Right hindlimb (tissue), 1 donor: Measurements from ENCODE around the gene WWTR1.

Experiments
- DNase-seq: peaks from one replicate; pipeline ENCODE4 v3.0.0-alpha.2; 2018

Gene WWTR1

DNA sequence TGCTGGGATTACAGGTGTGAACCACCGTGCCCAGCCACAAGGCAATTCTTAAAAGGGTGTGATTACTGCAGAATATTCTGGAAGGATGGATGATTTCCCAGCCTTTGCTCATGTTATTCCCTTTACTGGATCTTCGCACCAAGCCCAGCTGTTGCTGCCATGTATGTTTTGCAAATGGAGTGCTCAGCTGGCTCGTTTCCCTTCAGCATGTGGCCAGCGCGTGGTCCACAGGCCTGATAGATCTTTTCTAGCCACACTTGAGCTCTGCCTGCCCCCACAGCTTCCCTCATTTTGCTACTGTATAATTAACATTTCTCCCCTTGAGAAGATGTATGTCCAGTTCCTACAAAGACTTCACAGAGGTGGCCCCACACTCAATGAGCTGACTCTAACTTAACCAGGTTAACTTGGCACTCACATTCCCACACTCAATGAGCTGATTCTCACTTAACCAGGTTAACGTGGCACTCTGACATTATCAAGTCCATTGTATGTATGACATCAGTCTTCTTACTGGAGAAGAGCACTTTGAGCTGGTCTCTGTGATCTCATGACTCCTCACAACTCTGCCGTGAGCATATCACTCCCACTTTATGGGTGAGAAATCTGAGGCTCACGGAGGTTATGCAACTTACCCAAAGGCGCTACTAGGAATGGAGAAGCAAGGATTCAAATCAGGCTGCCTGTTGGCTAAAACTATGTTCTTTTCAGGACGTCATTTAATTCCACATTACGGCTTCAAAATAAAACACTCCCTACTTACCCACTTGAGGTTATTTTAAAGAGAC lies 134.1 kb downstream of the WWTR1 start:
- DNase-seq: no peak

DNA sequence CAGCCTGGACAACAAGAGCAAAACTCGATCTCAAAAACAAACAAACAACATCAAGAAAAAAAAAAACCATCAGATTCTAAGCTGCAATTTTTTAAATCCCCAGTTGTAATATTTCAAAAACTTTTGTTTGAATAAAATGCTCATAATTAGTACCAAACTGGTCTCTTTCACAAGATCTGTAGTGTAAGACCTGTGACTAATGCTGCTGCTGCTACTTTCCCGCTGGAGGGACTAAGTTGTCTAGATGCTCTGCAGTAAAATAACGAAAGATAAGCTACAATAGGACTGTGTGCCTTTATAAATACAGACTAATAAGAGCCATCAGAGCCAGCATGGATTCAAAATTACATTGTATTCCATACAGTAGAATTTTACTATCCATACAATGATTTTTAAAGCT lies 137.9 kb downstream of the WWTR1 start:
- DNase-seq: no peak

DNA sequence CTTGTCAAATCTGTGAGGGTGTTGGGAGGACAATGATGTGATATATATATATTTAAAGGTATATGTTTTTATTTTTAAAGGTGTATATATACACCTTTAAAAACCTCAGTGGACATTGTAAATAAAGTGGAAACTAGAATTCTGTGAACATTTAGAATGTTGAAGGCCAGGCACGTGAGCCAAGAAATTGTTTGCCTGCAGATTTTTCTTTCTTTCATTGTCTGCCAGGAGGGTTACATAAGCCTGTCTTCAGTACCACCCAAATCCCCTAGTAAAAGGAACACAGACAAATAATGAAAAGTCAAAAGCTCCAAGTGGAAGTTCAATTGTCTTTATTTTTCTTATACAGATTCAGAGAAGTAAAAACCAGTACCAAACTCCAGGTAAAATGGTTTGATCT lies 140.9 kb downstream of the WWTR1 start:
- no peak for DNase-seq

DNA sequence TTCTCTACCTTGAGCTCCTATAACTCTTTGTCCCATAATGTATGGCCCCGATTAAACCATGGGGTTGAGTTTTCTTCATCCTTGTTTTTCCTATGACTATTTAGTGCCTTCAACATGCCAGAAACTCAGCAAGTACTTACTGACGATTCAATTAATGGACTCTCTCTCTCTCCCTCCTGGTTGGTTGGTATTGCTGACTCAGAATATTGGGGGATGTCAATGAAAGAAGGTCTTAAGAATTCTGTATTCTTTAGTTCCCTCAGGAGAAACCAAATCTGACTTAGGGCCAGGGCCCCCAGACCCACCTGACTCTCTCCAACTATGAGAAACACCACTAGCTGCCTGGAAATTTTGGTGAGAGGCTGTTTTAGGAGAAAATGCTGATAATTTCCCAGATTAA lies 142.6 kb downstream of the WWTR1 start:
- no peak for DNase-seq

- no peak for DNase-seq
These were observed 143.4 kb downstream of the WWTR1 start for GRCh38 chr3:149514471-149514870.

- peak; percentile 73 for DNase-seq
These were observed 145.6 kb downstream of the WWTR1 start for GRCh38 chr3:149512073-149512782.

- no peak for DNase-seq
These were observed 146.7 kb downstream of the WWTR1 start for GRCh38 chr3:149511040-149511626.

DNA sequence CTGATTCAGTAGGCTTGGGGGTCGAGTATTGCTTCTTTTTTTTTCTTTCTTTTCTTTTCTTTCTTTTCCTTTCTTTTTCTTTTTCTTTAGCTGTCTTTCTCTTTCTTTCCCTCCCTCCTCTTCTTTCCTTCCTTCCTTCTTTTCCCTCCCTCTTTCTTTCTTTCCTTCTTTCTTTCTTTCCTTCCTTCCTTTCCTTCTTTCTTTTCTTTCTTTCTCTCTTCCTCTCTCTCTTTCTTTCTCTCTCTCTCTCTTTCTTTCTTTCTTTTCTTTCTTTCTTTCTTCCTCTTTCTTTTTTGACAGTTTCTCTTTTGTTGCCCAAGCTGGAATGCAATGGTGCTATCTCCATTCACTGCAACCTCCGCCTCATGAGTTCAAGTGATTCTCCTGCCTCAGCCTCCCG lies 147.3 kb downstream of the WWTR1 start:
- DNase-seq: no peak

- DNase-seq: no peak
These were observed 148.3 kb downstream of the WWTR1 start for GRCh38 chr3:149509526-149509925.

GRCh38 chr3:149507491-149508324 lies 150.1 kb downstream of the WWTR1 start:
- DNase-seq: no peak

- no peak for DNase-seq
These were observed 150.9 kb downstream of the WWTR1 start for GRCh38 chr3:149506965-149507364.

- DNase-seq: no peak
These were observed 151.3 kb downstream of the WWTR1 start for GRCh38 chr3:149506540-149506939.

GRCh38 chr3:149502438-149502837 lies 155.4 kb downstream of the WWTR1 start:
- no peak for DNase-seq

DNA sequence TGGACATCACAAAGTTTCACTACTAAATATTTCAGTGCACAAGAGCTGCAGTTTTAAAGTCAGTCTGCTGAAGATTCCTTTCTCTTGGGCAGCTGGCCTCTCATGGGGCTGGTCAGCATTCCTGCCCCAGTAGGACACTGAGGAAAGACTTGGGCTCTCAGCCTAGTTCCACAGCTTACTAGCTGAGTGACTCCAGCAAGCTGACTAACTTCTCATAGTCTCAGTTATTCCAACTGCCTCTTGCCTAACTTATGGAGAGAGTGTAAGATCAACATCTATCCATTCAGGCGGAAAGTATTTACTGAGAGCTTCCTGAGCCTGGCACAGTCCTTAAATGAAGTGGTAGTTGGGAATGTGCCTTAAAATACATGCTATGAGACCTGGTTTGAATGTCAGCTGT lies 156.3 kb downstream of the WWTR1 start:
- no peak for DNase-seq

GRCh38 chr3:149497966-149498670 lies 159.7 kb downstream of the WWTR1 start:
- no peak for DNase-seq

- no peak for DNase-seq
These were observed 160.9 kb downstream of the WWTR1 start for GRCh38 chr3:149496891-149497290.

DNA sequence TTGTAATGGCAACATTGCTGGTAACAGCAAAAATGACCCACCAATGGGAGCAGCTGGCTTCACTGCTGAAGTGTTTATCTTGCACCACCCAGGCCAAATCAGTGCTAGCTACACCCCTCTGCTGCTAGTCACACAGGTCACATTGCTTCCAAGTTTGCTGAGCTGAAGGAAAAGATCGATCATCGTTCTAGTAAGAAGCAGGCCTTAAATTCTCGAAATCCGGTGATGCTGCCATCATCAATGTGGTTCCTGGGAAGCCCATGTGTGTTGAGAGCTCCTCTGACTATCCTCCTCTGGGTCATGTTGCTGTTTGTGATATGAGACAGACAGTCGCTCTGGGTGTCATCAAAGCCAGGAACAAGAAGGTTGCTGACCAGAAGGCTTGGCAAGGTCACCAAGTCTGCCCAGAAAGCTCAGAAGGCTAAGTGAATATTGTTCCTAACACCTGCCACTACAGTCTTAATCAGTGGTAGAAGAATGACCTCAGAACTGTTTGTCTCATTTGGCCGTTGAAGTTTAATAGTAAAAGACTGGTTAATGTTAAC lies 162.2 kb downstream of the WWTR1 start:
- DNase-seq: no peak

DNA sequence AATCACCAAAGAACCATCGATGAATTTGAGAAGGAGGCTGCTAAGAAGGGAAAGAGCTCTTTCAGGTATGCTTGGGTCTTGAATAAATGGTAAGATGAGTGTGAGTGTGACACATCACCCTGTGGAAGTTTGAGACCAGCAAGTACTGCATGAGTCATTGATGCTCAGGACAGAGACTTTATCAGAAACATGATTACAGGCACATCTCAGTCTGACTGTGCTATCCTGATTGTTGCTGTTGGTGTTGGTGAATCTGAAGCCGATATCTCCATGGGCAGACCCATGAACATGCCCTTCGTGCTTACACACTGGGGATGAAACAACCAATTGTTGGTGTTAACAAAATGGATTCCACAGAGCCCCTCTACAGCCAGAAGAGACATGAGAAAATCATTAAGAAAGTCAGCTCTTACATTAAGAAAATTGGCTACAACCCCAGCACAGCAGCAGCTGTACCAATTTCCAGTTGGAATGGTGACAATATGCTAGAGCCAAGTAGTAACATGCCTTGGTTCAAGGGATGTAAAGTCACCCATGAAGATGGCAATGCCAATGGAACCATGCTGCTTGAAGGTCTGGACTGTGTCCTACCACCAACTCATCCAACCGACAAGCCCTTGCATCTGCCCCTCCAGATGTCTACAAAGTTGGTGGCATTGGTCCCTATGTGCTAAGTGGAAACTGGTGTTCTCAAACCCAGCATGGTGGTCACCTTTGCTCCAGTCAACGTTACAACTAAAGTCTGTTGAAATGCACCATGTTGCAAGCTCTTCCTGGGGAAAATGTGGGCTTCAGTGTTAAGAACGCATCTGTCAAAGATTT lies 162.9 kb downstream of the WWTR1 start:
- DNase-seq: no peak

DNA sequence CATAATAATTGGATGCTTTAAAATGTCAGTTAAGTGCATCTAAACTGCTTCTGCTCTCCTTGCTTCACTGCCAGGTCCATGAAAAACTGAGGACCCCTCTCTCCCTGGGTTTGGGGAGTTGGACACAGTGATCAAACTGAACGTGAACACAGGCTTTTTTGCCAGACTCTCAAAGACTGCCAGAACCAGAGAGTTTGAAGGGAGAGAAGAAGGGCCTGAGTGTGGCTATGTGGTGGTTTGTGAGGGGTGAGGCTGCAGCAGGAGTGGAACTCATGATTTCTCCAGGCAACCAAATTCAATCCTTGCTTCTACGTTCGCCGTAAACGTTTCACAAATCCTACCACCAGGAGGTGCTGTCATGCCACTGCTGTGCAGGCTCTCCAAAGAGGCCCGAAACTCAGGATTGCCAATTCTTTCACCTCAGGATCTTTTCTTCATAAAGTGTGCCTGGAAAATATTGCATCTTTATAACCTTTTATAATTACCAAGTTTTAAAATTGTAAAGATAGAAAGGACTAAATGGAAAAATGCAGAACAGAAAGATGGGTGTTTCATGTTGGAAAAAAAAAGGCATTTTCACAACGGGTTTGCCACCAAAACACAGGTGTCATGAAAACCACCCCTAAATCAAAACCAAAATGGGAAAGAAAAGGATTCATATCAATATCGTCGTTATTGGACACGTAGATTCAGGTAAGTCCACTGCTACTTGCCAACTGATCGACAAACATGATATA lies 163.6 kb downstream of the WWTR1 start:
- peak; percentile 67 for DNase-seq

DNA sequence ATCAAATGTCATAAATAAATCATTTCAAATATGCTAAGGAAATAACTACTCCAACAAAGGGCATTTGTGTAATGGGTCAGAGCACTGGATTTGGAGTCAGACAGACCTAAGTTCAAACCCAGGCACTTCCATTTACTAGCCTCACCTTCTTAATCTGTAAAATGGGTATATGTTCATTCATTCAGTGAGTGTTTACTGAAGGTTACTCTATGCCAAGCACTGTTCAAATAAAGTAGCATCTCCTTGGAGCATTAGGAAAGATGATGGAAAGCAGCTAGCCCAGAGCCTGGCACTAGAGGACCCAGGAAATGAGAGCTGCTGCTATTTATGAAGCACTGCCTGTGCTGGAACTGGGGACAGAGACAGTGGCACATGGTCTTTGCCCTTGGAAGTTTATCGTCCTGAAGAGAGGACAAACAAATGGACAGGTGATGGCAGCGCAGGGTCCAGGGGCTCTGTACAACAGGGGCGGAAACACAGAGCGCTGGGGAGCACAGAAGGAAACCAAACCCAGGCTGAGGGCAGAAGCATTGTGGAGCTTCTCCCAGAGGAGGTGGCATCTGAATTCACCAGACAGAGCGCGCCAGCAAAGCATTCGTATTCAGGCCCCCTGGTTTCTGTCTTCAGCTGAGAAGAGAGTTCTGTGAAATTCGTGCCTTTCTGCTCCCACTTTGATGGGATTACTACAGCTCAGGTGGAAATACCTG lies 164.4 kb downstream of the WWTR1 start:
- no peak for DNase-seq
